Non-pigmented ciliary epithelial cell (primary cell): Measurements from ENCODE around the gene KIAA1614.
A peak's percentile ranks its signal among the peaks of the same experiment; 100 is the strongest.
"Not testable (repeated sequence)": the region's sequence is repeated elsewhere in the genome, so short reads cannot be mapped to it uniquely, and the experiment has no call there.

Experiments used
- DNase-seq: peaks from one replicate; pipeline ENCODE4 v3.0.0-alpha.2; 2010; ENCODE audit warnings: low read depth

KIAA1614 gene

DNA sequence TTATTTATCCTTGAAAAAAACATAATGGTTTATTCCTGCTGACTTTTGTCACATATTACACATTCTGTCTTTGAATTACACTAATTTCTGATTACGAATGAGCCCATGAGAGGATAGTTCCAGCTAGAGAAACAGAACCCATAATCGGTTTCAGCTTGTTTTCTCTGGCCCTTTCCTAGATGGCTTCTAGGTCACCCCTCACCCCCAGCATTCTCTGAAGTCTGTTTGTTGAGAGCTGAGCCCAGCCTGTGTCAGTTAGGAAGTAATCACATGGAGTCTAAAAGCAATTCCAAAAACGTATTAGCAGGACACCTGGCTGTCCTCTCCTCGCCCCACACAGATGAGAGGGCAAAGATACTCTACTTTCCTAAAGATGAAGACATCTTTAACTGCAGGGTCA lies 48.9 kb downstream of the KIAA1614 start:
- no peak for DNase-seq

DNA sequence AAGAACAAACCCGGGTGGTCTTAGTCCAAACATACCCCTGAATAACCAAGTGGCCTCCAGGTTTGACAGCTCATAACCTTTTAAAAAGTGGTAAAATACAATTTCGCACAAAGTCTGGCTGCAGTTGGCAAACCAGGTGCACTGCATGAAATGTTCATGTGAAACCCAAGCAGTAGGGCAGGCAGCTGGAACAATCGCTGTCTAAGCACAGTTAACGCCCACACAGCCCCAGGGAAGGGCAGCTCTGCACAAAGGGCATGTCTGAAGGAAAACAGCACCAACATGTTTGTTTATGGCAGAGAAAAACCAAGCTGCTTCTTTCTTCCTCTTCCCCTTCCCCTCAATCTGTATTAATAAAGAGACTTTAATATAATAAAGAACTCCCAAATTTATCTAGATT lies 49.5 kb downstream of the KIAA1614 start:
- DNase-seq = no peak

- no peak for DNase-seq
These were observed 51.4 kb downstream of the KIAA1614 start for GRCh38 chr1:180964056-180964455.

- DNase-seq = no peak
These were observed 51.9 kb downstream of the KIAA1614 start for GRCh38 chr1:180964595-180964994.

GRCh38 chr1:180966312-180966711 lies 53.6 kb downstream of the KIAA1614 start:
- no peak for DNase-seq

DNA sequence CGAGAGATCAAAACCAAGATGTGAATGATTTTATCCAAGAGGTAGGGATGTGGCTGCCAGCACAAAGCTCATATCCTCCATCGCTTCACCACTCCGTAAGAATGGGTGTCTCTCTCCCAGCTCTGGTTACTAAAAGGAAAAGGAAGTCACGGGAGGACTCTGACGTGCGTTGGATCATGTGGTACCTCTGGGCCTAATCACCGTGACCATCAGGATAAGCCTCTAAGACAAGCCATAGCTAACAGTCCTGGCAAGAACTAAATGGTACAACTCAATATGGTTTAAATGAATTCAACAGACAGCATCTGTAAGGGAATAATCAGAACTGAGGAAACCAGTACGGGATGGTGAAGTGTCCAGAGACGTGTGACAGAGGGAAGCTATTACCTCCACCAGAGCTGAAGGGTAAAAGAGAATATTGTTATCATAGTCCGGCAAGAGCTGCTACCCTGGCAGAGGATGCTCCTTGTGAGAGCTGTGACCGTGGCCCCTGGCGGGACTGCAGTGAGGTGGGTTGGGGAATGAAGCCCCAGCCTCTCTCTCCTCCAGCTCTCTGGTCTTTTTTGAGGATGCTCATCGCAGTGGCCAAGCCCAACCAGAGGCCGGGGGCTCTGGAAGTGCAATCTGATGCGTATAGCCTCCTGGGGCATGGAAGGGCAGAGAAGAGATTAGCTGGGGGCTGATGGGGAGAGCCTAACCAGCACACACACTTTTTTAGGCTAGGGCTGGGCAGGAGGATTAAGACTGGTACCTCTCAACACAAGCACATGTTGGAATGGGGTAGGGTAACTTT lies 54.2 kb downstream of the KIAA1614 start:
- DNase-seq = no peak

- no peak for DNase-seq
These were observed 54.9 kb downstream of the KIAA1614 start for GRCh38 chr1:180967558-180967957.

DNA sequence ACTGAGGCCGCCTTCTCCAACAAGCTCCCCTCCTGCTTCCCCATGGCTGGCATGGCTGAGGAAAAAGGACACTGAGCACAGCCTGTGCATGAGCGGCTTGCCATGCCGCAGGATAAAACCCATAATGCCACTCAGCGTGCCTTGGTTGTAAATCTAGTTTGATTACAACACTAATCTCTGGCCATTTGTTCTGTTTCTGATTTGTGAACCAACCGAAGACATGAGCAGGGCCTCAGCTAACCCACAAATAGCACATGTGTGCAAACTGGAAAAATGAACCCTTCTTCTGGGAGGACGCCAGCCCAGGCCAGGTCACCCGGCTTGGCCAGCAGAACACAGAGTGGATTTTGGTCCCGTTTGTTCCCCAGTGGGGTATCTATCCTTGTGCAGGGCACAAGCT lies 56.1 kb downstream of the KIAA1614 start:
- not testable (repeated sequence) for DNase-seq

GRCh38 chr1:180969434-180969833 lies 56.7 kb downstream of the KIAA1614 start:
- no peak for DNase-seq

GRCh38 chr1:180970333-180971079 lies 57.8 kb downstream of the KIAA1614 start:
- no peak for DNase-seq

- no peak for DNase-seq
These were observed 58.7 kb downstream of the KIAA1614 start for GRCh38 chr1:180971273-180971997.

DNA sequence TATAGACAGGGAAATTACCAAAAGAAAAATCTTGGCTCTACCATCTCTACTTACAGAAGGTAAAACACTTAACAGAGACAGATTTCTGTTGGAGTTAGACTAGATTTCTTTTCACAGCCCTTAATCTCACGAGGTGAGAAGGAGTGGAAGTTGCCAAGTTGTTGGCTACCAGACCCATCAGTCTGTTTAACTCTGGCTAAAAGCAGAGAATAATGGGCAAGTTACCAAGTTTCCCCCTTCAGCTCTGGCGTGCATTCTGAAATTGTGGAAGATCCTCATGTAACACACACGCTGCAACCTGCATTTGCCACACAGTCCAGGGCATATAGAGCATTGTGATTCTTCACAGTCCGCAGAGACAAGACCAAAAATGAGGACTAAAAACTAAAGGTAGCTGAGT lies 60.7 kb downstream of the KIAA1614 start:
- DNase-seq = no peak

DNA sequence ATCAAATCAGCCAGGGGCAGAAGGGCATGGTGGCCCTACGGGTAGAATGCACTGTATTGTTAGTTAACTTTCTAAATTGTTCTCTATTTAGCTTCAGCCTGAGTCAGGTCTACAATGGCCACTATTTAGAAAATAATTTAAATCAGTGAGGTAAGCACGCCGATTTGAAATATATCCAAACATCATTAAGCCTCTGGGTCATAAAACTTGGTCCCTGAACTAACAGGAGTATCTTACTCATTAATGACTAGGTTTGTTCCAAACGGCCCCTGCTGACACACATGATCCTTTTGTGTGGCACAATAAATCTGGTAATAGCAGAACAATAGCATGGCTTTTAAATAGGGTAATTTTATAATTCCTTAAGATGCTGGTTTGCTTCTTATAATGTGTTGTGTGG lies 61.5 kb downstream of the KIAA1614 start:
- no peak for DNase-seq

GRCh38 chr1:180975551-180975950 lies 62.9 kb downstream of the KIAA1614 start:
- no peak for DNase-seq

DNA sequence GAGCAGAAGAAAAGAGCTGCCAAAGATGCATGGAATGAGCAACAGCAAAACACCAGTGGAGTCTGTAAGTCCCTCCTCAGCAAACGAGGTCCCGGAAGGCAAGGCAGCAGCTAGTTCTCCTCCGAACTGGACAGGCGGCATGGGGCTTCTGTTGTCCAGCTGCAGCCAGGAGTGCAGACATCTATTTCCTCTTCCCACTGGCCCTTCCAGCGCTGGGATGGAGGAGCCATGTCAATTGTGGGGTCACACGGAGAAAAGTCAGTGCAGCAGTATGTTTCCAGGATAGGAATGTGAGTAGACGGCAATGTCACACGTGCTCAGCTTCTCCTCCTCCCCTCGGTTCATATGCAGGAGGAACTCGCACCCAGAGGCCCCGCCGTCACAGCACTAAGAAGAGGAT lies 63.5 kb downstream of the KIAA1614 start:
- no peak for DNase-seq

DNA sequence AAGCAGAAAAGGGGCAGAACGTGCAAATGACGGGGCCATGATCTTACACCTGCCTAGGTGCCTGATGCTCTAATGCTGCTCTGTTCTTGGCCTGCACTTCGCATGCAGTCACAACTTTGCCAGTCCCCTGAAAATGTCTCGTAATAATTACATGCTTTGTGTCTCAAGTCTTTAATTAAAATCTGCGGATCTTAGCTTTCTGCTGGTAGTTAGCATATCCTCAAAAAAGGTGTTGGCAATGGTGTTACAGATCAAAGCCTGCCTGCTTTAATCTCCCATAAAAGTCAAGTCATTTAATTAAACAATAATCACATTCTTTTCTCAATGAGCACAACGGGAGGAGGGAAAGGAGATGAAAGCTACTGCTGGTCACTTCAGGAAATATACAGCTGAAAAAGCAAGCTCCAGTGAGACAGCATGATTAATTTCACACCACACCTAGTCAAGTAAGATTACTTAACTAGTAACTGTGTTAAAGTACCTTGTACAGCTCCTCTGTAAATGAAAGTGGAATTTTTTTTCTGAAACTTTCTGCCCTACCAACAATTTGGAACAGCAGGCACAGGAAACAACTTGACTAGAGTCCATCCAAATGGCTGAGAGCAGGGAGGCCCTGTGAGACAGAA lies 64.1 kb downstream of the KIAA1614 start:
- no peak for DNase-seq

GRCh38 chr1:180981596-180982387 lies 69.1 kb downstream of the KIAA1614 start:
- DNase-seq = peak; percentile 9

DNA sequence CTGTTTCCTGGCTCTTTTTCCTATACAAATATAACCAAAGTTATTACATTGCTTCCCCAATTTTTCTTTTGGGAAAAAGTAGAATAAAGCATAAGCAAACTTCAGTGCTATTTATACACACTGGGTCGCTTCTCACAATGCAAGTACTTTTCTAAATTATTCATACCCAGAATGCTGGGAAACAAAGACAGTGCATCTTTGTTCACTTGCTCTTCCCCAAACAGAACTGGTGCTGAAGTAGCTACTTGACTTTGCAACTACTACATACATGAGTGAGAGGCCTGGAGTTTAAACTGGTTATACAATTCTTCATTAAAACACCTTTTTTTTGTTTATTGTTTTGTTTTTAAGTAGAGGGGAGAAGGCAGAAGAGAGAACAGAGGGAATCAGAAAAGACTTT lies 69.7 kb downstream of the KIAA1614 start:
- no peak for DNase-seq

DNA sequence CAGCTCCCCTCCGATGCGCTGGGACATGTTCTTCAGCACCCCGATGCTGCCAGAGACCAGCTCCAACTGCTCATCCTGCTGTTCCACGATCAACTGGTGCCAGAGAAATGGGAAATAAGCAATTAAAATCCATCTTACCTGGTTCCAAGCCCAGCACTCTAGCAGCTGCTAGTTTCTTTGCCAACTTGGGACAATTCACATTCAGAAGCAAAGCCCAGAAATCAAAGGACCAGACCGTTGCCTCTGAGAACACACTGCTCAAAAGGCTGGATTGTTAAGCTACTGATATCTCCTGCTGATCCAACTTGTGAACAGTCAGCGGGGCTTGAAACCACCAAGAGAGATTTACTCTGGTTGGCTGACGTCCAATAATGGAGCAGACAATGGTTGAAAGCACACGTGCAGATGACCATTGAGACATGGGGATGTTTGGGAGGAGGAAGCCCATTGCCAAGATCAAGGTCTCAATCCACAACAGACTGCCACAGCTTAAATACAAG lies 75.6 kb downstream of the KIAA1614 start:
- no peak for DNase-seq

DNA sequence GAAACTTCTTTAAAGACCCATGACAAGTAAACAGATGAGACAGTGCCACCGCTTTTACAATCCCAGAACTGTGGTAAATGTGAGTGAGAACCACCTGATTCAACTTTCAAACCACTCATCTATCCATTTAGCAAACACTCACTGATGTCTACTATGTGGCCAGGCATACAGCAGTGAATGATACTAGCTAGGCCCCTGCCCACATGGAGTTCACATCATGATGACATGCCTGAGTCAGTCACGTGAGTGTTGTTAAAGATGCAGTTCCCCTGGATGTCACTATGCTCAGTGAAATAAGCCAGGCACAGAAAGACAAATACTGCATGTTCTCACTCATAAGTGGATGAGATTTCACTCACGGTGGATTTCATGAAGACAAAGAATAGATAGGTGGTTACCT lies 81.6 kb downstream of the KIAA1614 start:
- DNase-seq = no peak

GRCh38 chr1:180997843-180998504 lies 85.3 kb downstream of the KIAA1614 start:
- DNase-seq = no peak
